H1 (cell line): Measurements from ENCODE around the gene MAPT. TPM values are rescaled to one million over a fixed set of nuclear protein-coding genes. Genes with fewer than 3 reads are reported as not detected.

Experiments used
- BCL11A ChIP-seq, 2 experiments: IDR thresholded peaks; one replicate each; pipeline ENCODE4 v1.6.1; 2011; ENCODE audit warnings: low read depth in 2 of 2, low read length in 2 of 2, mild to moderate bottlenecking in 2 of 2
- CHD2 ChIP-seq: IDR thresholded peaks from 2 replicates; pipeline ENCODE4 v1.6.1; 2012; ENCODE audit warnings: low read length, improper control_type of control experiment
- EZH2 ChIP-seq: fragments of 200-600 bp; sonication (generic); IDR thresholded peaks from 2 replicates; pipeline ENCODE4 v1.7.1; 2012; ENCODE audit warnings: low read depth, mild to moderate bottlenecking, moderate library complexity, low read length, inconsistent platforms; ENCODE audit not compliant: severe bottlenecking
- JUND ChIP-seq: IDR thresholded peaks from 2 replicates; pipeline ENCODE4 v1.6.1; 2011; ENCODE audit warnings: mild to moderate bottlenecking, improper control_type of control experiment, low read length
- SP4 ChIP-seq: IDR thresholded peaks from 2 replicates; pipeline ENCODE4 v1.6.1; 2012; ENCODE audit warnings: low read length, inconsistent platforms
- SUZ12 ChIP-seq: fragments of 200-600 bp; sonication (generic); IDR thresholded peaks from 2 replicates; pipeline ENCODE4 v1.6.1; 2012; ENCODE audit warnings: mild to moderate bottlenecking, inconsistent platforms, low read length, moderate library complexity, mixed read lengths
- polyA plus RNA-seq, 7 experiments: library from polyadenylated mRNA; depleted of rRNA in 3 of 7; stranded (reverse) in 5 of 7; unstranded in 2 of 7; fragments of >200 nt in 5 of 7; fragments of 200-250 nt in 2 of 7; gene quantifications; 1 replicate in 5 of 7; 2 replicates in 1 of 7; 4 replicates in 1 of 7; pipeline versions ENCODE4 v1.2.1 to v1.2.3, GENCODE V29; 2011 to 2013; ENCODE audit warnings: missing spikeins in 2 of 7, mixed read lengths in 2 of 7
- total RNA-seq: library from RNA; stranded (reverse); fragmentation: NEBNext Ultra II Directional; extraction: Animal tissue kit (Norgen Biotek cat#: 25700); gene quantifications from 2 replicates; pipeline ENCODE4 v1.2.1, GENCODE V29; 2021
- TF ChIP-seq, protein P1 (sequence below): IDR thresholded peaks from 2 replicates; pipeline ENCODE4 v1.6.1; 2011; ENCODE audit warnings: low read depth, mild to moderate bottlenecking, low read length; ENCODE audit not compliant: insufficient read depth
- TF ChIP-seq, protein P2 (sequence below): IDR thresholded peaks from 2 replicates; pipeline ENCODE4 v1.6.1; 2012; ENCODE audit warnings: low read length, inconsistent platforms

The MAPT gene
- total and polyA plus RNA-seq, 2 of the 8 experiments (the other 6 are each of a cell fraction or from before 2014, with no cell fraction given) = 0.54 to 1.7 TPM

DNA sequence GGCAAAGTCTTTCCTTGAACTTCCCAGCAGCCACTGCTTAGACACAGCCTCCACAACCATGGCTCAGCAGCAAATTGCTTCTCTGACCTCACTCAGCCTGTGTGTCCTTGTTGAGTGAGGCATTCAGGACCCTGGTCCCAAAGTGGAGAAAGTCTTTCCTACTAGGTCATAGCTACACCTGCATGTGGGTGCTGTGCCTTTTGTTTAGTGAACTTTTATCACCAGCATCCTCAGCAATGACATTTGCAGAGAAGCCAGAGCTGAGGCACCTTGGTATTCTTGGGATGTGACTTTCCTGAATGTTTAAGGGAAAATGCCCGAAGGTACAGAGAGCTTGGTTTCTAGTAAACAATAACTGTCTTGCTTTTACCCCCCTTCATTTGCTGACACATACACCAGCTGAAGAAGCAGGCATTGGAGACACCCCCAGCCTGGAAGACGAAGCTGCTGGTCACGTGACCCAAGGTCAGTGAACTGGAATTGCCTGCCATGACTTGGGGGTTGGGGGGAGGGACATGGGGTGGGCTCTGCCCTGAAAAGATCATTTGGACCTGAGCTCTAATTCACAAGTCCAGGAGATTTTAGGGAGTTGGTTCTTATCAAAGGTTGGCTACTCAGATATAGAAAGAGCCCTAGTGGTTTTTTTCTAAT, 83.7 kb downstream of the MAPT start (continued):
- TF ChIP-seq, protein P1, sequence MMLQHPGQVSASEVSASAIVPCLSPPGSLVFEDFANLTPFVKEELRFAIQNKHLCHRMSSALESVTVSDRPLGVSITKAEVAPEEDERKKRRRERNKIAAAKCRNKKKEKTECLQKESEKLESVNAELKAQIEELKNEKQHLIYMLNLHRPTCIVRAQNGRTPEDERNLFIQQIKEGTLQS = no peak
- TF ChIP-seq, protein P2, sequence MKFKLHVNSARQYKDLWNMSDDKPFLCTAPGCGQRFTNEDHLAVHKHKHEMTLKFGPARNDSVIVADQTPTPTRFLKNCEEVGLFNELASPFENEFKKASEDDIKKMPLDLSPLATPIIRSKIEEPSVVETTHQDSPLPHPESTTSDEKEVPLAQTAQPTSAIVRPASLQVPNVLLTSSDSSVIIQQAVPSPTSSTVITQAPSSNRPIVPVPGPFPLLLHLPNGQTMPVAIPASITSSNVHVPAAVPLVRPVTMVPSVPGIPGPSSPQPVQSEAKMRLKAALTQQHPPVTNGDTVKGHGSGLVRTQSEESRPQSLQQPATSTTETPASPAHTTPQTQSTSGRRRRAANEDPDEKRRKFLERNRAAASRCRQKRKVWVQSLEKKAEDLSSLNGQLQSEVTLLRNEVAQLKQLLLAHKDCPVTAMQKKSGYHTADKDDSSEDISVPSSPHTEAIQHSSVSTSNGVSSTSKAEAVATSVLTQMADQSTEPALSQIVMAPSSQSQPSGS = no peak
- TF ChIP-seq SP4 (no peak), EZH2 (no peak), CHD2 (no peak), BCL11A (IDR thresholded peaks at IDR 0.05; ENCODE audit: low read depth in 2 of 2, low read length in 2 of 2) (no peak), JUND (no peak), SUZ12 (no peak)
